SK-N-SH (cell line): ENCODE results near the gene SPSB1. TPM values are rescaled to one million over a fixed set of nuclear protein-coding genes. Genes with fewer than 3 reads are reported as not detected.

Source experiments
- CTCF ChIA-PET: fragments of 300-600, 350-600 bp; formaldehyde crosslinking; extraction: SDS; loops from one replicate; lab custom pipeline; 2021; lab: Yijun Ruan, JAX
- POLR2A ChIA-PET: fragments of 350-600 bp; sonication (Branson Sonifier 250); formaldehyde crosslinking; extraction: SDS; loops from one replicate; lab custom pipeline; 2020; ENCODE audit warnings: antibody characterized with exemption, inconsistent platforms; lab: Yijun Ruan, JAX
- DNase-seq: peaks from one replicate; pipeline ENCODE4 v3.0.0; 2012
- H2AFZ ChIP-seq: fragments of 200-600 bp; sonication (generic); 2 replicates; pipeline ENCODE4 v1.8.1; 2016; ENCODE audit warnings: antibody characterized with exemption, mild to moderate bottlenecking, low read depth
- H3F3A ChIP-seq: fragments of 200-600 bp; sonication (generic); replicated peaks from 2 replicates; pipeline ENCODE3; 2016; ENCODE audit warnings: antibody characterized with exemption, mild to moderate bottlenecking; ENCODE audit not compliant: insufficient read depth
- H3K27ac ChIP-seq, 2 experiments: fragments of 200-500 bp in 1 of 2; fragments of 200-600 bp in 1 of 2; sonication (Bioruptor generic) in 1 of 2; sonication (generic), shearing (Covaris generic) in 1 of 2; 2 replicates each; pipeline versions ENCODE4 v1.5.1 to v1.6.1; 2014 to 2016; ENCODE audit warnings: low read depth in 2 of 2, inconsistent platforms in 1 of 2, low read length in 1 of 2, mild to moderate bottlenecking in 1 of 2, mixed read lengths in 1 of 2
- H3K27me3 ChIP-seq: fragments of 200-600 bp; sonication (generic), shearing (Covaris generic); 2 replicates; pipeline ENCODE4 v1.6.1; 2016; ENCODE audit warnings: mixed run types; ENCODE audit not compliant: insufficient read depth
- H3K36me3 ChIP-seq, 2 experiments: fragments of 200-500 bp in 1 of 2; fragments of 200-600 bp in 1 of 2; sonication (Bioruptor generic) in 1 of 2; sonication (generic) in 1 of 2; replicated peaks in 1 of 2; 2 replicates each; pipeline versions ENCODE3 to v1.5.1; 2014 to 2016; ENCODE audit warnings: low read length in 1 of 2, mild to moderate bottlenecking in 1 of 2; ENCODE audit not compliant: insufficient read depth in 2 of 2, control insufficient read depth in 1 of 2
- H3K4me1 ChIP-seq, 2 experiments: fragments of 200-500 bp in 1 of 2; fragments of 200-600 bp in 1 of 2; sonication (Bioruptor generic) in 1 of 2; sonication (generic), shearing (Covaris generic) in 1 of 2; 2 replicates each; pipeline versions ENCODE4 v1.5.1 to v1.6.1; 2014 to 2016; ENCODE audit warnings: low read depth in 1 of 2, low read length in 1 of 2, mixed run types in 1 of 2; ENCODE audit not compliant: insufficient read depth in 2 of 2, control insufficient read depth in 1 of 2
- H3K4me2 ChIP-seq: fragments of 200-600 bp; sonication (generic), shearing (Covaris generic); 2 replicates; pipeline ENCODE4 v1.6.1; 2017; ENCODE audit warnings: mixed run types
- H3K4me3 ChIP-seq, 2 experiments: fragments of 200-500 bp in 1 of 2; fragments of 200-600 bp in 1 of 2; sonication (Bioruptor generic) in 1 of 2; sonication (generic), shearing (Covaris generic) in 1 of 2; 2 replicates each; pipeline versions ENCODE4 v1.5.1 to v1.8.1; 2014 to 2016; ENCODE audit warnings: low read depth in 2 of 2, inconsistent platforms in 1 of 2, low read length in 1 of 2, mild to moderate bottlenecking in 1 of 2, mixed read lengths in 1 of 2, moderate library complexity in 1 of 2
- H3K79me2 ChIP-seq: fragments of 200-600 bp; sonication (generic); 2 replicates; pipeline ENCODE4 v1.8.1; 2017; ENCODE audit warnings: mild to moderate bottlenecking; ENCODE audit not compliant: insufficient read depth
- H3K9ac ChIP-seq: fragments of 200-600 bp; sonication (generic); 2 replicates; pipeline ENCODE4 v1.6.1; 2017; ENCODE audit warnings: mixed run types
- H3K9me2 ChIP-seq: fragments of 200-600 bp; sonication (generic); 2 replicates; pipeline ENCODE4 v1.6.1; 2017; ENCODE audit warnings: mixed run types
- H3K9me3 ChIP-seq: fragments of 200-600 bp; sonication (generic); 2 replicates; pipeline ENCODE4 v1.6.1; 2017; ENCODE audit warnings: mixed run types, mild to moderate bottlenecking, moderate library complexity
- H4K20me1 ChIP-seq: fragments of 200-600 bp; sonication (generic); 2 replicates; pipeline ENCODE4 v1.6.1; 2017; ENCODE audit warnings: mild to moderate bottlenecking, mixed run types; ENCODE audit not compliant: insufficient read depth
- CTCF ChIP-seq: fragments of 200-600 bp; sonication (generic); IDR thresholded peaks from 2 replicates; pipeline ENCODE4 v1.6.1; 2017; ENCODE audit warnings: antibody characterized with exemption, mild to moderate bottlenecking, moderate library complexity
- EP300 ChIP-seq, 2 experiments: IDR thresholded peaks; 2 replicates each; pipeline versions ENCODE4 v1.4.0 to v1.6.1; 2012; ENCODE audit warnings: borderline replicate concordance in 1 of 2, low read depth in 1 of 2, low read length in 1 of 2
- FOSL2 ChIP-seq: IDR thresholded peaks from 2 replicates; pipeline ENCODE4 v1.4.0; 2012; ENCODE audit warnings: low read depth, mild to moderate bottlenecking, moderate library complexity, borderline replicate concordance
- FOXM1 ChIP-seq: IDR thresholded peaks from 2 replicates; pipeline ENCODE4 v1.4.0; 2012; ENCODE audit warnings: low read depth, mild to moderate bottlenecking
- GABPA ChIP-seq: IDR thresholded peaks from 2 replicates; pipeline ENCODE4 v1.4.0; 2012; ENCODE audit warnings: low read depth, mild to moderate bottlenecking
- GATA2 ChIP-seq: sonication (generic); formaldehyde crosslinking; IDR thresholded peaks from 2 replicates; pipeline ENCODE4 v1.5.0; 2020; ENCODE audit warnings: mild to moderate bottlenecking, missing genetic modification reagents
- JUND ChIP-seq: IDR thresholded peaks from 2 replicates; pipeline ENCODE4 v1.4.0; 2012
- MXI1 ChIP-seq: IDR thresholded peaks from 2 replicates; pipeline ENCODE4 v1.6.1; 2012; ENCODE audit warnings: mild to moderate bottlenecking, low read depth, low read length, improper control_type of control experiment
- NFIC ChIP-seq: IDR thresholded peaks from 2 replicates; pipeline ENCODE4 v1.4.0; 2012; ENCODE audit warnings: borderline replicate concordance
- PBX3 ChIP-seq: IDR thresholded peaks from 2 replicates; pipeline ENCODE4; 2012
- RFX5 ChIP-seq: IDR thresholded peaks from 2 replicates; pipeline ENCODE4 v1.6.1; 2012; ENCODE audit warnings: mild to moderate bottlenecking, improper control_type of control experiment, low read length
- SMC3 ChIP-seq: IDR thresholded peaks from 2 replicates; pipeline ENCODE4 v1.6.1; 2012; ENCODE audit warnings: low read depth, low read length, improper control_type of control experiment
- TCF12 ChIP-seq: IDR thresholded peaks from 2 replicates; pipeline ENCODE4 v1.4.0; 2012
- USF1 ChIP-seq: IDR thresholded peaks from 2 replicates; pipeline ENCODE4 v1.4.0; 2012; ENCODE audit warnings: low read depth, borderline replicate concordance
- ZBTB33 ChIP-seq: IDR thresholded peaks from 2 replicates; pipeline ENCODE4 v1.4.0; 2012; ENCODE audit warnings: low read depth, borderline replicate concordance
- WGBS: methylation state at CpG from one replicate; pipeline ENCODE4 v1.1.6; 2017; ENCODE audit warnings: low lambda C conversion rate; 5-methylcytosine and 5-hydroxymethylcytosine counted together
- polyA plus RNA-seq, 3 experiments: library from polyadenylated mRNA; depleted of rRNA; stranded (reverse); fragments of >200 nt; gene quantifications; 2 replicates each; pipeline ENCODE4 v1.2.3, GENCODE V29; 2012

The SPSB1 gene
- polyA plus RNA-seq, 1 of the 3 experiments (the other 2 are of a cell fraction) = 9.2 TPM

- Histone ChIP-seq H3K4me1 (peaks cover 0 to 10% of the 10 kb centered on the region in 2 experiments; a peak in 1 of 4 replicates), H3K27ac (no peak overlapping the region), H3K9me2 (no peaks in the 10 kb centered on the region), H3K9ac (no peak overlapping the region), H3K9me3 (no peaks in the 10 kb centered on the region), H3K4me3 (no peak overlapping the region), H3F3A (no peaks in the 10 kb centered on the region), H3K36me3 (no peaks in the 10 kb centered on the region), H3K27me3 (no peaks in the 10 kb centered on the region), H2AFZ (no peak overlapping the region), H3K4me2 (no peak overlapping the region), H4K20me1 (peaks cover 27% of the 10 kb centered on the region), H3K79me2 (peaks cover 11% of the 10 kb centered on the region; the same call in 1 of the 2 replicates)
- ChIA-PET CTCF (interaction anchor here (0.9 kb wide), 1 partner anchor 8 kb away, joined by 3 read pairs; no protein-coding TSS in a partner anchor), POLR2A (no interaction called here)
- WGBS = 88% methylated on average over 29 of the region's 31 CpGs
- no peak for DNase-seq
- TF ChIP-seq NFIC (no peak), RFX5 (no peak), PBX3 (no peak), EP300 (IDR thresholded peaks at IDR 0.05; ENCODE audit: borderline replicate concordance in 1 of 2, low read depth in 1 of 2, low read length in 1 of 2) (no peak), GATA2 (CRISPR knock-in tag) (no peak), MXI1 (no peak), JUND (no peak), USF1 (no peak), SMC3 (no peak), CTCF (no peak), FOSL2 (no peak), GABPA (no peak), TCF12 (no peak), FOXM1 (no peak), ZBTB33 (no peak)
Measured at GRCh38 chr1:9320520-9321479, 28.1 kb downstream of the SPSB1 start.
